NCI-H128 (cell line): ENCODE results near the gene TPST1.

ENCODE experiments used
- DNase-seq: peaks from one replicate; lab custom pipeline; 2025; ENCODE audit not compliant: unreplicated experiment; lab: John Stamatoyannopoulos, UW

The TPST1 gene

DNA sequence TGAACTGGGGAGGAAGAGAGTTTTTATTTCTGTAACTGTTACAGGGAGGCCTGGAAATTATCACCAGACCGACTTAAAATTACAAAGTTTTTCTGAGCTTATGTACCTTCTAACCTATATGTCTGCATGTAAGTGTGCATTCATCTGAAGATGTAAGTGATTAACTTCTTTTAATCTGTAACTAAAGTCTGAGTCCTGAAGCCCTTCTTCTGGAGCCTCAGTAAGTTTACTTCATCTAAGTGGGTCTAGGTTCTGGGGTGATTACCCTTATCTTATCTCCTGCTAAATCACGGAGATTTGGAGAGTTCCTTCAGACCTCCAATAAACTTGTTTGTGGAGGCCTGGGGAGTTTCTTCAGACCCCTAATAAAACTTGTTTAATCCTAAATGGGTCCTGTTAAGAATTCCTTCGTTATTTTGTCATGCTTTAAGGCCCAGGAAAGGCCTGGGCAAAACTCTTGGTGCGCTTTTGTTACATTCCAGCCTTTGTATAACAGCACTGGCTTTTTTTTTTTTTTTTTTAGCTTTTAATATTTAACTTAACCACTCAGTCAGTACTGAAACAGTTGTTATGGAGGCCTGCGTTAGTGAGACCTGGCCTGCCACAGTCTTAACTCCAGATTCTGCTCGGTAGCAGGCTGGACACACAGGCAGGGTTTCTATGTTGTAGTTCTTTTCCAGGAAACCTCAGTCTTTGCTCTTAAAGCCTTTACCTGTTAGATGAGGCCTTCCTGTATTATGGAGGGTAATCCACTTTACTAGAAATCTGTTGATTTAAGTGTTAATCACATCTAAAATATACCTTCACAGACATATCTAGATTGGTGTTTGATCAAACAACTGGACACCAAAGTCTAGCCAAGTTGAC lies 33.0 kb downstream of the TPST1 start:
- no peak for DNase-seq

GRCh38 chr7:66238773-66239466 lies 33.8 kb downstream of the TPST1 start:
- no peak for DNase-seq

GRCh38 chr7:66239467-66239856 lies 34.3 kb downstream of the TPST1 start:
- no peak for DNase-seq

GRCh38 chr7:66245008-66245407 lies 39.9 kb downstream of the TPST1 start:
- no peak for DNase-seq

DNA sequence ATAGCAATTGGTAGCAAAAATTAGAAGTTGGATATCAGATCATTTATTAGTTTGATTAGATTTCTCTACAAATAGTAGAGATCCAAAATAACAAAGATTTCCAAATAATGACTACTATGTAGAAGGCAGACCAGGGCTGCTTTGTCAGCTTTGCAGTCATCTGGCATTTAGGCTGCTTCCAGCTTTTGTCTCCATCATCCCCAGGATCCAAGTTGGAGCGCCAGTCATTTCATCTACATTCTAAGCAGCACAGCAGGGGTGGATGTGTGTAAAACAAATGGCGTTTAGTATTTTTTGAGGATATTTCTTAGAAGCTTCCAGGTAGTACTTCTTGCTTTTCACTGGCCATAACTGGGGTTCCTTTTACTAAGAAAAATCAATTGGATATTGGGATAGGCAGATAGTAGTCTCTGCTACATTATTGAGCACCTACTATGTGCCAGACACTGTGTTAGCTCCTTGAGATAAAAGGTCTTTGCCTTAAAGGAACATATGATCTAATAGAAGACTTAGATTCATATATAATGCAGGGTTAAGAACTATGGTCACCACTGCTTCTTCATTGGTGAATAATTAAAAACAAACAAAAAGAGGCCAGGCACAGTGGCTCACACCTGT lies 41.5 kb downstream of the TPST1 start:
- no peak for DNase-seq

DNA sequence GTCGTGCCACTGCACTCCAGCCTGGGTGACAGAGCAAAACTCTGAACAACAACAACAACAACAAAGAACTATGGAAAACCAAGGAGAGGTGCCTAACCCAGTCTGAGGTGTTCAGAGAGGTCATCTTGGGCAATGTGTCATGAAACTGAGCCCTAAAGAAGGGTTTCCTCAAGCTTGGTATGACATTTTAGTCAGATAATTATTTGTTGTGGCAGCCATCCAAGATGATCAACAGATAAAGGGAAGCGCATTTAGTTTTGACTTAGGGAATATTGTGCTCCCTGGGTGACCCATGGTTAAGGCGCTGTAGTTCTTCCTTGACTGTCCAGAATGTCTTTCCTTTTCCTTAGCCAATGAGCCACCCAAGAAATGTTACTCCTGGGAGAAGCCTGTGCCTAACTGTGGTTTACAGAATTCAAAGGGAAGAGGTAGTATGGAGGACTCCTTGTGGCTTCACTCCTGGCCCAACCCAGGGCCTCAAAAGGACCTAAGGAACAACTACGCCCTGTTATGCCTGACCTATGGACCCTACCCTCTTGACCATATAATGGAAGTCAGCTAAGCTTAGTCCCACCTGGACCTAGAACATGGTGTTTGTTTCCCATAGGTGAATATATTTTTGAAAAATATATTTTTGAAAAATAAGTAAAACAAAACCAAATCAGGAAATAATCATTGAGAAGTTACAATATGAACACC lies 42.4 kb downstream of the TPST1 start:
- DNase-seq = no peak

DNA sequence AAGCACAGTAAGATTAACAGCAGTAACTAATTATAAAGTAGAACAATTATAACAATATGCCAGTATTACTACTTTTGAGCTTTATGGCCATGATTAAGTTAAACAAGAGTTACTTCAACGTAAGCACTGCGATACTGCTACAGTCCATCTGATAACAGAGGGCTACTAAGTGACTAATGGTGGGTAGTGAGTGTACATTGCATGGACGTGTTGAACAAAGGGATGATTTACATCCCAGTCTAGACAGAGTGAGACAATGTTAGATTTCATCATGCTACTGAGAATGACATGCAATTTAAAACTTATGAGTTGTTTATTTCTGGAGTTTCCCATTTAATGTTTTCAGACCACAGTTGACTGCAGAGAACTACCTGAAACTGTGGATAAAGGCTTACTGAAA lies 45.6 kb downstream of the TPST1 start:
- DNase-seq = no peak

GRCh38 chr7:66255534-66256100 lies 50.5 kb downstream of the TPST1 start:
- DNase-seq = no peak

- DNase-seq = no peak
These were observed 51.1 kb downstream of the TPST1 start for GRCh38 chr7:66256281-66256680.

DNA sequence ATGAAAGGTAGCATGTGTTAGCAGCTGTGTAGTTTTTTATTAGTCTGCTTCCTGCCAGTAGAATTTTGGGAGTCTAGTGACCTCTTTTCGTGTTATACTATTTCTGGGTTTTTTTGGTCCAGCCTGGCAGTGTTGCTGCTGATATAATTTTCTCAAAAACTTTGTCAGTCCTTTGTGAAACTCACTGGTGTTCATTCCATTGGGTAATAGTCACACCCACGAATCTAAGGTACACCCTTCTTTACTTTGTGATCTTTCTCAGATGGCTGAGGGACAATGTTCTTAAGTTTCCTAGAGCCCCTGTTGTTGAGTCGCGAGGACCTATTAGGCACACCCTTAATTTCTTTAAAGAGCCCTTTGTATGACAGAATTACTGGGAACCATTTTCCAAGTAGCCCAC lies 52.3 kb downstream of the TPST1 start:
- no peak for DNase-seq

- DNase-seq = no peak
These were observed 53.3 kb downstream of the TPST1 start for GRCh38 chr7:66258409-66258808.

DNA sequence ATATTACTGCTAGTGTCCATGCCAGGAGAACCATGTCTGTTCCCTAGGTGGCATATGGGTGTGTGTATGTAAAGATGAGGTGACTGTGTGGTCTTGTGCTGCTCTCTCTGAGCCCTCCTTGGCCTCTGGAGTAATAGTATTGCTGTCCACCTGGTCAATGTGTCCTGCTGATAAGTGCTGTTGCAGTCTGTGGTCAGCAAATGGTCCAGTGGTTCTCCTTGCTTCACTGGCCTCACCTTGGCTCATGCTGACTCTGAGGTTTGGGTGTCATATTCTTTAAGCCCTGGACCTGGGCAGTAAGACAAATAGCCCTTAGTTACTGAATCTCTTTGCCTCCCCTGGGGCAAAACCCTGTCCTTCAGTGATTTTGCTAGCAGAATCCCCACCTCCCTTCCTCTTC lies 56.8 kb downstream of the TPST1 start:
- no peak for DNase-seq

- no peak for DNase-seq
These were observed 58.8 kb downstream of the TPST1 start for GRCh38 chr7:66263936-66264335.

DNA sequence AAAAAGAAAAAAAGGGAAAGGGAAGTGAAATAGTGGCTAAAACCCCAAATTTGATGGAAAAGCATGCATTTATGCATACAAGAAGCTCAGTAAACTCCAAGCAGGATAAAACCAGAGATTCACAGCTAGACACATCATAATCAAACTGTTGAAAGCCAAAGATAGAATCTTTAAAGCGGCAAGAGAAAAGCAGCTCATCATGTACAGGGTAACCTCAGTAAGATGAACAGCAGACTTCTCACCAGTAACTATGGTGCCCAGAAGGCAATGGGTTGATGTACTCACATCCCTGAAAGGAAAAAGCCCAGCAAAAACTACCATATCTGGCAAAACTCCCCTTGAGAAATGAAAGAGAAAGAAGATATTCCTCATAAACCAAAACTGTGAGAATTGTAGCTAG lies 60.4 kb downstream of the TPST1 start:
- DNase-seq = no peak

- no peak for DNase-seq
These were observed 62.1 kb downstream of the TPST1 start for GRCh38 chr7:66267249-66267648.

GRCh38 chr7:66269978-66270377 lies 64.8 kb downstream of the TPST1 start:
- DNase-seq = no peak

- DNase-seq = no peak
These were observed 67.2 kb downstream of the TPST1 start for GRCh38 chr7:66272321-66272720.

DNA sequence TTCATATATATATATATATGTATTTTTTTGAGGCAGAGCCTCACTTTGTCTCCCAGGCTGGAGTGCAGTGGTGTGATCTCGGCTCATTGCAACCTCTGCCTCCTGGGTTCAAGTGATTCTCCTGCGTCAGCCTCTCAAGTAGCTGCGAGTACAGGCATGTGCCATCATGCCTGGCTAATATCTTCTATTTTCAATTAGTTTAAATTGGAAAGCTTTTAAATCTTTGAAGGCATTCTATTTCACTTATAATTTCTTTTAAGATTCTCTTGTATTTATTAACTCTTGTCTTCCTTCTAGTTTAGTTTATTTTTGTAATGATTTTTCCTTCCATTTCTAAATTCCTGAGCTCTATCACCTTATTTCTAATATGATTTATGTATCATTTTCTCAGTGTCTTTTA lies 71.2 kb downstream of the TPST1 start:
- no peak for DNase-seq

DNA sequence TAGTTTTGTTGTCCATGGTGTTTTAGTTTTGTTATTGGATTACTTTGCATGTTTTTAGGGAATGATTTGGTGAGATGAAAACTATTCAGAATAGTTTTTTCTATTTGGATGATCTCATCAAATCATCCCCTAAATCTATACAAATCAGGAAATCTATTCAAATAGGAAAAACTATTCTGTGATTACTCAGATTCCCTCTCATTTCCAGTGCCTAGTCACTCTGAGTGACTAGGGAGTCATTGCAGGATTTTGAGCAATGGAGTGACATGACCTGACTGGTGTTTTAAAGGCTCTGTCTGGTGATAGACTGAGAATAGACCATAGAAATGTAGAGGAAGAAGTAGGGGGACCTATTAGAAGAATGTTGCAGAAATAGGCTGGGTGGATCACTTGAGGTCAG lies 72.4 kb downstream of the TPST1 start:
- no peak for DNase-seq

- DNase-seq = no peak
These were observed 74.8 kb downstream of the TPST1 start for GRCh38 chr7:66279912-66280311.
